Measurements from ENCODE around the gene CAMK2D. TPM values are rescaled to one million over a fixed set of nuclear protein-coding genes. Genes with fewer than 3 reads are reported as not detected.
A peak's percentile ranks its signal among the peaks of the same experiment; 100 is the strongest.

CAMK2D gene
- total RNA-seq, 4 donors from 2014 or later, result 57.3 to 78.4 (median 61.8) TPM

DNA sequence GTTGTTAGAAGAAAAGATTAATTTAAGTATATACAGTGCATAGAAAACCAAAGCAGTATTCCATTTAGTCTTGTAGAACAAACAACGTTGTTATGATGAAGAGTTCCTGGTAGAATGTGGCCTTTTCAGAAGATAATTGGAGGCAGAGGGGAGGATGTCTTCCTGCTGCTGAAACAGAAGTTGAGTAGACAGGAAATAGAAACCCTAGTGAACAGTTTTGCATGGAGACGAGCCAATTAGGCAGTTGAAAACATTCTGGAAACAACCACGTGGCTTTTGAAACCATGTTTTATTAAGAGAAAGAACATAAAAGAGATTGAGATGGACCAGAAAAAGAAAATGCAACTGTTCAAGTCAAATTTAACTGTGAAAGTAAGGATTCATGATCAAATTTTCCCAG lies 325.2 kb downstream of the CAMK2D start:
- no peaks in the 10 kb centered on the region for H3K4me1 ChIP-seq
- no peak for TF ChIP-seq CTCF (IDR thresholded peaks at IDR 0.05)
- TF ChIP-seq POLR2A (IDR thresholded peaks at IDR 0.05), result no peak

DNA sequence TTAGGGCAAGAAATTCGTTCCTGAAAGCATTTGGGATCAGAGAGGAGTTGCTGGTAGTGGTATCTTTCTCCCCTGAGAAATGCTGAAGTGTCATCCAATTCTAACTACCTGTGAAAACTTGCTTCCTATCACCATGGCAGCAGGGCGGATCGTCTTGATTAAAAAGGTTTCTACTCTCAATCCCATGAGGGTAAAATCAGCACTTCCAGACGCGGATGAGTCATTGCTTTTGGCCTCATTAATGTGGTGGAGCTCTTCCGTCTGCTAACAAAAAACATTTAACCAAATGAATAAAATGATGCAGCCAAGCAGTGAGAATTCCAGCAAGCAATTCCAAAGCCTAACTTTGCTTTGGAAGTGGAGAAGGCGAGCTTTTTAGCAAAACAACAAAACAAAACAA lies 325.6 kb downstream of the CAMK2D start:
- intact Hi-C loops (cut with DNase I), result no loop called here
- Histone ChIP-seq H3K4me1 (no peaks in the 10 kb centered on the region), H3K27me3 (no peaks in the 10 kb centered on the region), H3K27ac (peak overlapping the region in 2 of 3 donors; percentile 34 to 47), H3K4me3 (replicated peaks in 1 of 3) (no peak overlapping the region), H3K9me3 (no peaks in the 10 kb centered on the region), H3K36me3 (no peaks in the 10 kb centered on the region)
- TF ChIP-seq CTCF (IDR thresholded peaks at IDR 0.05), result no peak
- no peak for TF ChIP-seq POLR2A (IDR thresholded peaks at IDR 0.05)
- 46 to 53% methylated on average over 7 of the region's 7 CpGs for WGBS, 2 donors
- no peak for DNase-seq

More for the DNA sequence above, 325.2 kb downstream of the CAMK2D start:
- H3K27me3 ChIP-seq, result no peaks in the 10 kb centered on the region
- no peak for DNase-seq
- peak overlapping the region in 2 of 3 donors; percentile 34 to 47 for H3K27ac ChIP-seq
- 37 to 42% methylated on average over 3 of the region's 3 CpGs for WGBS, 2 donors
- H3K36me3 ChIP-seq, result no peaks in the 10 kb centered on the region
- H3K4me3 ChIP-seq (replicated peaks in 1 of 3), result no peak overlapping the region
- intact Hi-C loops (cut with DNase I), result no loop called here
- no peaks in the 10 kb centered on the region for H3K9me3 ChIP-seq

DNA sequence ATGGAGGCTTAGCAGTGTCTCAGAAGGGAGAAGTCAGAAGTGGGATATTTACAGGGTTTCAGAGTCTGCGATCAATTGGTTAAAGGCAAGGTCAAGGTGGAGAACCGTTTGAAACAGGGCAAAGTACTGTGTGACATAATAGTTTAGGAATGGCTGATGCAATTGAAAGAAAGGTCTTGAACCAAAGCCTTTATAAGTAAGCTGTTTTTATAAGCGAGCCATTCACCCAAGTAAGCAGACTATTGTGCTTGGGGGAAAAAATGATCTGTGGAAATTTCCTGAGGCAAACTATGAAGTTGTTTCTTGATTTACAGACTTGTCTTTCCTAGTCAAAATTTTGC lies 327.3 kb downstream of the CAMK2D start:
- H3K4me3 ChIP-seq (replicated peaks in 1 of 3), result no peak overlapping the region
- no peaks in the 10 kb centered on the region for H3K4me1 ChIP-seq
- DNase-seq, result no peak
- intact Hi-C loops (cut with DNase I), result no loop called here
- no peak overlapping the region for H3K27ac ChIP-seq
- H3K9me3 ChIP-seq, result no peaks in the 10 kb centered on the region
- no peaks in the 10 kb centered on the region for H3K36me3 ChIP-seq
- 44 to 47% methylated on average over 3 of the region's 3 CpGs for WGBS, 2 donors
- no peaks in the 10 kb centered on the region for H3K27me3 ChIP-seq
- TF ChIP-seq POLR2A (IDR thresholded peaks at IDR 0.05), result no peak
- TF ChIP-seq CTCF (IDR thresholded peaks at IDR 0.05), result no peak

GRCh38 chr4:113433536-113434246 lies 327.8 kb downstream of the CAMK2D start:
- Histone ChIP-seq H3K27ac (no peak overlapping the region), H3K36me3 (no peaks in the 10 kb centered on the region), H3K9me3 (no peaks in the 10 kb centered on the region), H3K27me3 (no peaks in the 10 kb centered on the region), H3K4me1 (no peaks in the 10 kb centered on the region), H3K4me3 (replicated peaks in 1 of 3) (no peak overlapping the region)
- DNase-seq, result no peak
- TF ChIP-seq CTCF (IDR thresholded peaks at IDR 0.05), result no peak
- TF ChIP-seq POLR2A (IDR thresholded peaks at IDR 0.05), result no peak
- intact Hi-C loops (cut with DNase I), result no loop called here
- 86 to 89% methylated on average over 4 of the region's 4 CpGs for WGBS, 2 donors

- TF ChIP-seq CTCF (IDR thresholded peaks at IDR 0.05), result no peak
- TF ChIP-seq POLR2A (IDR thresholded peaks at IDR 0.05), result no peak
- 94 to 97% methylated on average over 1 of the region's 1 CpG for WGBS, 2 donors
- no peak overlapping the region for H3K4me3 ChIP-seq (replicated peaks in 1 of 3)
- no peaks in the 10 kb centered on the region for H3K4me1 ChIP-seq
- no peak for DNase-seq
- H3K9me3 ChIP-seq, result no peaks in the 10 kb centered on the region
- intact Hi-C loops (cut with DNase I), result no loop called here
- no peaks in the 10 kb centered on the region for H3K27me3 ChIP-seq
- H3K36me3 ChIP-seq, result no peaks in the 10 kb centered on the region
- H3K27ac ChIP-seq, result no peak overlapping the region
These were observed 328.4 kb downstream of the CAMK2D start for GRCh38 chr4:113433116-113433515.

Measured in thyroid gland (tissue), 4 donors.